ENCODE measurements around the gene FNDC10.

DNA sequence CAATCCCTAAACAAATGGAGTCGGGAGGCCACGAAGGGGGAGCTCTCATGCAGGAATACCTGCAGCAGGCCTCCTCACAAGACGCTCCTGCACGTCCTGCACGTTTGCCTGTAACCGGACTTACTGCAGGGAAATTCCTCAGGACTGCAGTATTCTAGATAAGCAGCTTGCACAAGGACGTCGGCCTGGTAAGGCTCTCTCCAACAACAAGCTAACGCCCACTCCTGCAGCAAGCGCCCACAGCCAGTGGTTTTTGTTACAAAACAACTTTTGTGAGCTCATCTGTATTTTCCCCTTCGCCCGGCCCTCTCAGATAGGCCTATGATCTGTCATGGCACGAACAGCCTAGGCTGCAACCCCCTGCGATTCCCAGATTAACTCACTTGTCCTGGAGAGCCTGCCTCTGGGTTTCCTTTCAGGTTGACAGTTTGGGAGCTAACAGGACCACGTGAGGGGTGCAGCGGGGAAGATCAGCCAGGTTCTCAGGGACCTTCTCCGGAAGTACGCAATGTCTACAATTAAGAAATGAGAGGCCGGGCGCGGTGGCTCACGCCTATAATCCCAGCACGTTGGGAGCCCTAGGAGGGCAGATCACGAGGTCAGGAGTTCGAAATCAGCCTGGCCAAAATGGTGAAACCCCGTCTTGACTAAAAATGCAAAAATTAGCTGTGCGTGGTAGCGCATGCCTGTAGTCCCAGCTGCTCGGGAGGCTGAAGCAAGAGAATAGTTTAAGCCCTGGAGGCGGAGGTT, 14.4 kb upstream of the FNDC10 start:
- no peak for TF ChIP-seq POLR2A (IDR thresholded peaks at IDR 0.05)
- TF ChIP-seq, protein P1, sequence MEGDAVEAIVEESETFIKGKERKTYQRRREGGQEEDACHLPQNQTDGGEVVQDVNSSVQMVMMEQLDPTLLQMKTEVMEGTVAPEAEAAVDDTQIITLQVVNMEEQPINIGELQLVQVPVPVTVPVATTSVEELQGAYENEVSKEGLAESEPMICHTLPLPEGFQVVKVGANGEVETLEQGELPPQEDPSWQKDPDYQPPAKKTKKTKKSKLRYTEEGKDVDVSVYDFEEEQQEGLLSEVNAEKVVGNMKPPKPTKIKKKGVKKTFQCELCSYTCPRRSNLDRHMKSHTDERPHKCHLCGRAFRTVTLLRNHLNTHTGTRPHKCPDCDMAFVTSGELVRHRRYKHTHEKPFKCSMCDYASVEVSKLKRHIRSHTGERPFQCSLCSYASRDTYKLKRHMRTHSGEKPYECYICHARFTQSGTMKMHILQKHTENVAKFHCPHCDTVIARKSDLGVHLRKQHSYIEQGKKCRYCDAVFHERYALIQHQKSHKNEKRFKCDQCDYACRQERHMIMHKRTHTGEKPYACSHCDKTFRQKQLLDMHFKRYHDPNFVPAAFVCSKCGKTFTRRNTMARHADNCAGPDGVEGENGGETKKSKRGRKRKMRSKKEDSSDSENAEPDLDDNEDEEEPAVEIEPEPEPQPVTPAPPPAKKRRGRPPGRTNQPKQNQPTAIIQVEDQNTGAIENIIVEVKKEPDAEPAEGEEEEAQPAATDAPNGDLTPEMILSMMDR (IDR thresholded peaks at IDR 0.05) = no peak
